CD4-positive, alpha-beta T cell (primary cell): ENCODE data around the gene ANKRD1. TPM values are rescaled to one million over a fixed set of nuclear protein-coding genes. Genes with fewer than 3 reads are reported as not detected.

Source experiments
- ATAC-seq: fragments of 200-7000 bp; cut with Tn5 transposase; one replicate; pipeline ENCODE4 v1.10.0; 2022; ENCODE audit warnings: mild to moderate bottlenecking; ENCODE audit not compliant: poor library complexity
- CTCF ChIA-PET: fragments of 350-600 bp; sonication (Branson Sonifier 250); formaldehyde crosslinking; loops from one replicate; lab custom pipeline; 2021; ENCODE audit warnings: antibody characterized with exemption, inconsistent platforms; lab: Charles Lee
- POLR2A ChIA-PET: fragments of 350-600 bp; sonication (Branson Sonifier 250); formaldehyde crosslinking; loops from one replicate; lab custom pipeline; 2021; ENCODE audit warnings: antibody characterized with exemption, inconsistent platforms; lab: Charles Lee
- DNase-seq, 14 experiments: peaks; one replicate each; pipeline ENCODE4 v3.0.0-alpha.2; 2013 to 2020; ENCODE audit warnings: mixed read lengths in 2 of 14
- H3K27ac ChIP-seq, 2 donors: one replicate each; pipeline versions ENCODE4 v1.5.1 to v1.7.0; 2013; ENCODE audit warnings: low read length in 2 of 2, low read depth in 1 of 2, mild to moderate bottlenecking in 1 of 2
- H3K27me3 ChIP-seq, 2 experiments: 1 replicate in 1 of 2; 2 replicates in 1 of 2; pipeline versions ENCODE4 v1.6.1 to v1.7.0; 2013; ENCODE audit warnings: low read length in 2 of 2, control low read depth in 1 of 2, mild to moderate bottlenecking in 1 of 2, moderate library complexity in 1 of 2; ENCODE audit not compliant: insufficient read depth in 2 of 2, control insufficient read depth in 1 of 2
- H3K36me3 ChIP-seq: one replicate; pipeline ENCODE4 v1.6.1; 2013; ENCODE audit warnings: low read length, control low read depth; ENCODE audit not compliant: insufficient read depth
- H3K4me1 ChIP-seq: one replicate; pipeline ENCODE4 v1.6.1; 2013; ENCODE audit warnings: low read length, control low read depth; ENCODE audit not compliant: insufficient read depth
- H3K4me3 ChIP-seq: one replicate; pipeline ENCODE4 v1.5.1; 2013; ENCODE audit warnings: mild to moderate bottlenecking, low read length, moderate library complexity
- H3K9me3 ChIP-seq, 2 experiments: 1 replicate in 1 of 2; 2 replicates in 1 of 2; pipeline versions ENCODE4 v1.6.1 to v1.7.0; 2013; ENCODE audit warnings: low read length in 2 of 2, mild to moderate bottlenecking in 2 of 2, control low read depth in 1 of 2, moderate library complexity in 1 of 2; ENCODE audit not compliant: control insufficient read depth in 1 of 2, insufficient read depth in 1 of 2
- H3K27ac Mint-ChIP-seq: one replicate; pipeline ENCODE4 v1.8.0; 2020; ENCODE audit warnings: mixed read lengths
- H3K27me3 Mint-ChIP-seq: one replicate; pipeline ENCODE4 v1.8.0; 2021; ENCODE audit warnings: mixed read lengths
- H3K36me3 Mint-ChIP-seq: one replicate; pipeline ENCODE4 v1.8.0; 2021; ENCODE audit warnings: low read depth, mixed read lengths
- H3K4me1 Mint-ChIP-seq: one replicate; pipeline ENCODE4 v1.8.0; 2021; ENCODE audit warnings: low read depth, mixed read lengths
- H3K4me3 Mint-ChIP-seq: one replicate; pipeline ENCODE4 v1.8.0; 2020; ENCODE audit warnings: mild to moderate bottlenecking, mixed read lengths
- H3K9me3 Mint-ChIP-seq: one replicate; pipeline ENCODE4 v1.8.0; 2020; ENCODE audit warnings: mixed read lengths
- CTCF ChIP-seq: fragments of 200-600 bp; IDR thresholded peaks from one replicate; pipeline ENCODE4 v1.8.0; 2022; ENCODE audit warnings: antibody characterized with exemption, mild to moderate bottlenecking
- intact Hi-C, 2 experiments: fragments of 100-400 bp; cut with DNase I in 1 of 2; cut with micrococcal nuclease in 1 of 2; formaldehyde crosslinking; loops; one replicate each; pipeline versions ENCODE4 v1.15.1 to v1.9.0; 2023 to 2025; cut with DNase I, micrococcal nuclease
- total RNA-seq, 174 experiments: library from RNA in 2 of 174; stranded (reverse) in 2 of 174; gene quantifications; one replicate each; pipeline ENCODE4 v1.2.3 and lab custom pipeline; 2021 to 2026

ANKRD1 gene
- total RNA-seq, 2 experiments from 2014 or later, result not detected

- ATAC-seq (no peak), DNase-seq (no peak)
- Mint-ChIP-seq H3K4me1 (no peaks in the 10 kb centered on the region), H3K27ac (no peak overlapping the region), H3K27me3 (no peaks in the 10 kb centered on the region), H3K36me3 (no peaks in the 10 kb centered on the region), H3K9me3 (no peaks in the 10 kb centered on the region), H3K4me3 (no peak overlapping the region)
- intact Hi-C loops, result no loop called here
- TF ChIP-seq CTCF, result no peak
- ChIA-PET CTCF (no interaction called here), POLR2A (no interaction called here)
- no peaks in the 10 kb centered on the region for H3K27me3 ChIP-seq
- no peaks in the 10 kb centered on the region for H3K36me3 ChIP-seq
- H3K4me1 ChIP-seq, result no peaks in the 10 kb centered on the region
- H3K27ac ChIP-seq, result no peak overlapping the region
- H3K9me3 ChIP-seq, result no peaks in the 10 kb centered on the region
- H3K4me3 ChIP-seq, result no peak overlapping the region
Observed at GRCh38 chr10:90960355-90960814, 39.5 kb upstream of the ANKRD1 start.

GRCh38 chr10:90959826-90960225 lies 38.9 kb upstream of the ANKRD1 start:
- no peaks in the 10 kb centered on the region for H3K9me3 Mint-ChIP-seq
- H3K36me3 Mint-ChIP-seq, result no peaks in the 10 kb centered on the region
- intact Hi-C loops, result no loop called here
- H3K4me1 Mint-ChIP-seq, result no peaks in the 10 kb centered on the region
- ATAC-seq, result no peak
- ChIA-PET CTCF (no interaction called here), POLR2A (no interaction called here)
- no peak for TF ChIP-seq CTCF
- H3K4me3 Mint-ChIP-seq, result no peak overlapping the region
- no peaks in the 10 kb centered on the region for H3K36me3 ChIP-seq
- no peaks in the 10 kb centered on the region for H3K27me3 Mint-ChIP-seq
- H3K27ac ChIP-seq, result no peak overlapping the region
- no peak for DNase-seq
- no peaks in the 10 kb centered on the region for H3K27me3 ChIP-seq
- no peaks in the 10 kb centered on the region for H3K4me1 ChIP-seq
- no peaks in the 10 kb centered on the region for H3K9me3 ChIP-seq
- no peak overlapping the region for H3K4me3 ChIP-seq
- no peak overlapping the region for H3K27ac Mint-ChIP-seq

- Histone ChIP-seq H3K27me3 (no peaks in the 10 kb centered on the region), H3K4me3 (no peak overlapping the region), H3K9me3 (no peaks in the 10 kb centered on the region), H3K36me3 (no peaks in the 10 kb centered on the region), H3K27ac (no peak overlapping the region), H3K4me1 (no peaks in the 10 kb centered on the region)
- Mint-ChIP-seq H3K27me3 (no peaks in the 10 kb centered on the region), H3K9me3 (no peaks in the 10 kb centered on the region), H3K36me3 (no peaks in the 10 kb centered on the region), H3K4me3 (no peak overlapping the region), H3K27ac (no peak overlapping the region), H3K4me1 (no peaks in the 10 kb centered on the region)
- DNase-seq (no peak), ATAC-seq (no peak)
- POLR2A ChIA-PET, result no interaction called here
- CTCF ChIA-PET, result no interaction called here
- intact Hi-C loops, result no loop called here
- TF ChIP-seq CTCF, result no peak
Observed at GRCh38 chr10:90958781-90959180, 37.9 kb upstream of the ANKRD1 start.
